Effector memory CD4-positive, alpha-beta T cell (primary cell): ENCODE results near the gene GP1BA.

ENCODE experiments used
- DNase-seq, 3 donors: peaks; one replicate each; pipeline ENCODE4 v3.0.0-alpha.2; 2020
- H3K27ac ChIP-seq: 2 replicates; pipeline ENCODE4 v1.7.0; 2013; ENCODE audit warnings: mild to moderate bottlenecking, low read length, moderate library complexity; ENCODE audit not compliant: insufficient read depth, poor library complexity, severe bottlenecking
- H3K27me3 ChIP-seq: replicated peaks from 2 replicates; pipeline ENCODE4 v1.7.0; 2013; ENCODE audit warnings: mild to moderate bottlenecking, low read length; ENCODE audit not compliant: insufficient read depth, control insufficient read depth, poor library complexity, severe bottlenecking
- H3K36me3 ChIP-seq: 2 replicates; pipeline ENCODE4 v1.7.0; 2013; ENCODE audit warnings: mild to moderate bottlenecking, low read length, moderate library complexity; ENCODE audit not compliant: control insufficient read depth, insufficient read depth
- H3K4me1 ChIP-seq: 2 replicates; pipeline ENCODE4 v1.7.0; 2013; ENCODE audit warnings: low read length, mild to moderate bottlenecking; ENCODE audit not compliant: control insufficient read depth, insufficient read depth, poor library complexity, severe bottlenecking
- H3K4me3 ChIP-seq: 2 replicates; pipeline ENCODE4 v1.7.0; 2013; ENCODE audit warnings: low read length, low read depth, mild to moderate bottlenecking; ENCODE audit not compliant: insufficient read depth, poor library complexity, severe bottlenecking
- H3K9me3 ChIP-seq: 2 replicates; pipeline ENCODE4 v1.7.0; 2013; ENCODE audit warnings: mild to moderate bottlenecking, low read length, moderate library complexity; ENCODE audit not compliant: control insufficient read depth

GP1BA gene

DNA sequence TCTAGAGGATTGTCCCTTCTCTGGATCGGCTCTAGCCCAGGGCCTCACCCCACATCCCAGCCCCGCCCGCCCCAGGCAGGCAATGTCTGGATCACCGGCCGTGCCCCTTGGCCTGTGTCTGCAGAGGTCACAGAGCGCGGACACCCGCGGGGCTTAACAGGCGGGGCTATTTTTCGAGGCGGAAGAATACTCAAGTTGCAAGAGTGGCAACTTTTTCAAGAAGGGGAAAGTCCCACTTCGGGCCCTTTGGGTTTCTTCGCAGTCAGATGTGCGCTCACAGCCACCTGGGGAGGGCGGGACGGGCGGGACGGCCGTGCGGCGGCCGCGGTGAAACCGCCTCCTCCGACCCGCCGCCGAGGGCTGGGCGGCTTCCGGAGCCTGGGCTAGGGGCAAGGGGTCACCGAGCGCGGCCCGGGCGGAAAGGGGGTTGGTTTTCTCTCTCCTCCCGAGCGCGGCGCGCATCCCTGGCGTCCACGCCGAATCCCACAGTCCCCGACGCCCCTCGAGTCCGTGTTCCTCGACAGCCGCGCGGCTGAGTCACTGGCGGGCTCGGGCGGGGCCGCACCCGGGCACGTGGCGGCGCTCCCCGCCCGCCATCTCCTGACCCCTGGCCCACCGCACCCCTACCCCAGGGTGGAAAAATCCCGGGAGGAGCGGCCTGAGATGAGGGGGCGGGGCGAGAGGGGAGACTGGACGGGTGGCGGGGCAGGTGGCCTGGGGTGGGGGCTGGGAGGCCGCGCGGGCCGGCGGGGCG lies 17.4 kb downstream of the GP1BA start:
- peak; percentile 65 to 72 (median 72) for DNase-seq
- no peaks in the 10 kb centered on the region for H3K27me3 ChIP-seq
- peaks cover 43% of the 10 kb centered on the region for H3K4me1 ChIP-seq
- peak overlapping the region; percentile 94 for H3K27ac ChIP-seq
- peaks cover 18% of the 10 kb centered on the region for H3K36me3 ChIP-seq
- H3K9me3 ChIP-seq = no peaks in the 10 kb centered on the region
- H3K4me3 ChIP-seq = peak overlapping the region; percentile 99

DNA sequence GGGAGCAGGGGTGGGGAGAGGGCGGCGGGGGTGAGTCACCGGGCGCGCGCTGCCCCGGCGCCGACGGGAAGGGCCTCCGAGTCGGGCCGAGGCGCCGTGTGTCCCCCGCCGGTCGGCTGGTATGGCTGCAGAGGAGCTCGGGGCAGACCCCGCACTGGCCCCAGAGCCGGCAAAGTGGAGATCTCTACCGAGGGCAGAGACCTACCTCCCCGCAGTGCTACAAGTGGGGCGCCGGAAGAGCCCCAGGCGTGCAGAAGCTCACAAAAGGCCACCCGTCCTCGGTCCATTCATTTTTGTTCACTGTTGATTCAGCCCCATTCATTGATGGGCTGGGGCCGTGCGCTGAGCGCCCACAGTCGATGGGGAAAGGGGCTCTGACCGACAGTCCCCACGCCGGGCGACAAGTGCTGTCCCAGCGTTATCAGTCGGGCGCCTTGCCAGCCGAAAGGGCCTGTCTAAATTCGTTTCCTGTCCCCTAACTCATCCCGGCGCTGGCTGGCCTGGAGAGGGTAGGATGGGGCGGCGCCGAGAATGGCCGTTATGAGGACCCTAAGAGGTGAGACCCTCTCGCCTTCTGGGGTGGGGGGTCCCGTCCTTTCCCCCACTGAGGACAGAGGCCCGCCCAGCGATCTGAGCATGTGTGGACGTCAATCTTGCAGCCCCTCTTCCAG lies 18.1 kb downstream of the GP1BA start:
- no peak for DNase-seq
- H3K9me3 ChIP-seq = no peaks in the 10 kb centered on the region
- H3K4me1 ChIP-seq = peaks cover 35% of the 10 kb centered on the region
- H3K36me3 ChIP-seq = peaks cover 12% of the 10 kb centered on the region
- H3K27me3 ChIP-seq = no peaks in the 10 kb centered on the region
- peak overlapping the region; percentile 94 for H3K27ac ChIP-seq
- peak overlapping the region; percentile 11 for H3K4me3 ChIP-seq

DNA sequence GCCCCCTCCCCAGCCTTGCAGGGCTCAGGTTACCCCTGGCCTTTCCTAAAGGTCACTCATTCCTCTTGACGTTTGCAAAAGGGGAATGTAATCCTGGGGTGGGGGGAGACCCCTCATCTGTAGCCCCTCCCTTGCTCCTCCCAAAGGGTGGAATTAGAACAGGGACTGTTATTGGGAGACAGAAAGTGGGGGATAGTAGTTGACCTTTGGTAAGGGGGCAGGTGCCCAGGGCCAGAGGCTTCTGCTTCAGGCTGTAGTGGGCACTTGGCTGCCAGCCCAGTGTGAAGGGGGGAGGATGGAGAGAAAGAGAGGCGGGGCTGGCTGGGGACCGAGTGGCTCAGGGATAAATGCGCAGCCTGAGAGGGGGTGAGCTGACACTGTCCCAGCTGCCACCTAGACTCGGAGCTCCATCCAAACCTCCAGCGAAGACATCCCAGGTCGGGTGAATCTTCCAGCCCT lies 18.7 kb downstream of the GP1BA start, which contains the start of gene ENO3:
Gene ENO3 (plus strand): TSS at position 374 of the 459 bp plus-strand sequence. CDS start 711 bp downstream, outside the sequence.
- DNase-seq = no peak
- Histone ChIP-seq H3K27me3 (no peaks in the 10 kb centered on the region), H3K4me1 (peaks cover 30% of the 10 kb centered on the region), H3K36me3 (peaks cover 8% of the 10 kb centered on the region), H3K9me3 (no peaks in the 10 kb centered on the region), H3K27ac (peak within 1 kb of the TSS; percentile 94), H3K4me3 (peak within 1 kb of the TSS; percentile 11)

DNA sequence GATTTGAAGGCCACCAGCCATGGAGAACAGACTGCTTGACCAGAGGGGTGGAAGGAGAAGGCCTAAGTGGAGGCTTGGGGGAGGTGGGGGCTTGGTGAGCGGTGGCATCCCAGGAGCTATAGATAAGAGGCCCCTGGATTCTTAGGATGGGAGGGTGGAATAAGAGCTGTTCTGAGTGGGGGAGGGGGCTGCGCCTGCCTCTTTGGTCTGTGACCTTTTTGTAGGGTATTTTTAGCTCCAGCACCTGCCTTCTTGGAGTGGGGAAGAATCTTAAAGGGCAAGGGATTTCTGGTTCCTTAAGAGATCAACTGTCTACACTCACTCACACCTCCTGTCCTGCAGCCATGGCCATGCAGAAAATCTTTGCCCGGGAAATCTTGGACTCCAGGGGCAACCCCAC lies 19.4 kb downstream of the GP1BA start:
- H3K4me1 ChIP-seq = peaks cover 23% of the 10 kb centered on the region
- H3K27me3 ChIP-seq = no peaks in the 10 kb centered on the region
- no peaks in the 10 kb centered on the region for H3K9me3 ChIP-seq
- no peak overlapping the region for H3K4me3 ChIP-seq
- H3K36me3 ChIP-seq = peaks cover 3% of the 10 kb centered on the region
- H3K27ac ChIP-seq = no peak overlapping the region
- DNase-seq = no peak

DNA sequence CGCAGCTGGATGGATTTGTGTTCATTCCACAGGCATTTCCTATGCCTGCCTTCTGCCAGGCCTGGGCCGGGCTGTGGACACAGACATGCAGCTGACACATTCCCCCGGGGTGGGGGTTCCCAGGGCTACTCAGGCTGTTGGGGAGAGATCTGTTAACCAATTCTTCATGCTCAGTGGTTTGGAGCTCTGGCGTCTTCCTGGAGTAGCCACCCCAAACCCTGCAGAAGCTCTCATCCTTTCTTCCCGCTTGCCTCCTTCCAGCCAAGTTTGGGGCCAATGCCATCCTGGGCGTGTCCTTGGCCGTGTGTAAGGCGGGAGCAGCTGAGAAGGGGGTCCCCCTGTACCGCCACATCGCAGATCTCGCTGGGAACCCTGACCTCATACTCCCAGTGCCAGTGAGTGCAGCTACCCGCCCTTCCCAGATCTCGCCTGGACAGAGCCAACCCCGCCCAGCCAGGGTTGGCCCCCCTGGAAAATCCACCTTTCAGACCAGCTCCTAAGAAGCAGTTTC lies 21.4 kb downstream of the GP1BA start:
- no peak for DNase-seq
- H3K4me3 ChIP-seq = no peak overlapping the region

DNA sequence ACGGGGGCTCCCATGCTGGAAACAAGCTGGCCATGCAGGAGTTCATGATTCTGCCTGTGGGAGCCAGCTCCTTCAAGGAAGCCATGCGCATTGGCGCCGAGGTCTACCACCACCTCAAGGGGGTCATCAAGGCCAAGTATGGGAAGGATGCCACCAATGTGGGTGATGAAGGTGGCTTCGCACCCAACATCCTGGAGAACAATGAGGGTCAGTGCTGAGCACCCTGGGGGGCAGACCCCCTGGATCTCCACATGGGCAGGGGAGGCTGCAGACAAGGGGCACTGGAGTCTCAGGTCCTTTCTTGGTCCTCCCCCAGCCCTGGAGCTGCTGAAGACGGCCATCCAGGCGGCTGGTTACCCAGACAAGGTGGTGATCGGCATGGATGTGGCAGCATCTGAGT lies 23.0 kb downstream of the GP1BA start:
- DNase-seq = no peak
- no peaks in the 10 kb centered on the region for H3K9me3 ChIP-seq
- H3K4me1 ChIP-seq = peaks cover 7% of the 10 kb centered on the region
- H3K27me3 ChIP-seq = no peaks in the 10 kb centered on the region
- H3K27ac ChIP-seq = no peak overlapping the region
- no peak overlapping the region for H3K4me3 ChIP-seq
- peaks cover 9% of the 10 kb centered on the region for H3K36me3 ChIP-seq

More for the DNA sequence above, 21.4 kb downstream of the GP1BA start:
- no peaks in the 10 kb centered on the region for H3K27me3 ChIP-seq
- H3K9me3 ChIP-seq = no peaks in the 10 kb centered on the region
- H3K4me1 ChIP-seq = peaks cover 17% of the 10 kb centered on the region
- H3K36me3 ChIP-seq = no peaks in the 10 kb centered on the region
- H3K27ac ChIP-seq = no peak overlapping the region

DNA sequence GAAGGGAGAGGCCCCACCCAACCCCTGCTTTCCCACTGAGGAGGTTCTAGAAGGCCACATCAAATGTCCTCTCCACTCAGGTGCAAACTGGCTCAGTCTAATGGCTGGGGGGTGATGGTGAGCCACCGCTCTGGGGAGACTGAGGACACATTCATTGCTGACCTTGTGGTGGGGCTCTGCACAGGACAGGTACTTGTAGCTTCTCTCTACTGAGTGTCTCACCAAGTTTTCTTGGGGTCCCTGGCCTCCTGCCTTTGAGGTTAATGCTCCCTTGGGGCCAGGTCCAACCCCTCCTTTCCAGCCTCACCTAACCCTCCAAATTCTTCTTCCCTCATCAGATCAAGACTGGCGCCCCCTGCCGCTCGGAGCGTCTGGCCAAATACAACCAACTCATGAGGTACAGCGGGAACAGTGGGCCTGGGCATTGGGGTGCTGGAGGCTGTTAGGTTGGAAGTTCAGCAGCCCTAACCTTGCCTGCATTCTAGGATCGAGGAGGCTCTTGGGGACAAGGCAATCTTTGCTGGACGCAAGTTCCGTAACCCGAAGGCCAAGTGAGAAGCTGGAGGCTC lies 24.5 kb downstream of the GP1BA start:
- Histone ChIP-seq H3K4me3 (no peak overlapping the region), H3K9me3 (no peaks in the 10 kb centered on the region), H3K36me3 (peaks cover 18% of the 10 kb centered on the region), H3K27ac (no peak overlapping the region), H3K27me3 (no peaks in the 10 kb centered on the region), H3K4me1 (no peaks in the 10 kb centered on the region)
- no peak for DNase-seq

DNA sequence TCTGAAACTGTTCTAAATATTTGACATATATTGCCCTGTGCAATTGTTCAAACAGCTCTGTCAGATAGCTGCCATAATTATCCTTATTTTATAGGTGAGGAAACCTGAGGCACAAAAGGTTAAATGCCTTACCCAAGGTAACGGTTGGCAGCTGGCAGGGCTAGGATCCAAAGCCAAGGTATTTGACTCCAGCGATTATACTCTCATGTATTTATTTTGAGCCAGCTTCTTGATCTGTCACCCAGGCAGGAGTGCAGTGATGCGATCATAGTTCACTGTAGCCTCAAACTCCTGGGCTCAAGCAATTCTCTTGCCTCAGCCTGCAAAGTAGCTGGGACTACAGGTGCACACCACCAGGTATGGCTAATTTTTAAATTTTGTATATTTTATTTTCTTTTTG lies 26.0 kb downstream of the GP1BA start:
- Histone ChIP-seq H3K27ac (no peak overlapping the region), H3K4me1 (no peaks in the 10 kb centered on the region), H3K4me3 (no peak overlapping the region), H3K9me3 (no peaks in the 10 kb centered on the region), H3K27me3 (no peaks in the 10 kb centered on the region), H3K36me3 (peaks cover 18% of the 10 kb centered on the region)
- no peak for DNase-seq

DNA sequence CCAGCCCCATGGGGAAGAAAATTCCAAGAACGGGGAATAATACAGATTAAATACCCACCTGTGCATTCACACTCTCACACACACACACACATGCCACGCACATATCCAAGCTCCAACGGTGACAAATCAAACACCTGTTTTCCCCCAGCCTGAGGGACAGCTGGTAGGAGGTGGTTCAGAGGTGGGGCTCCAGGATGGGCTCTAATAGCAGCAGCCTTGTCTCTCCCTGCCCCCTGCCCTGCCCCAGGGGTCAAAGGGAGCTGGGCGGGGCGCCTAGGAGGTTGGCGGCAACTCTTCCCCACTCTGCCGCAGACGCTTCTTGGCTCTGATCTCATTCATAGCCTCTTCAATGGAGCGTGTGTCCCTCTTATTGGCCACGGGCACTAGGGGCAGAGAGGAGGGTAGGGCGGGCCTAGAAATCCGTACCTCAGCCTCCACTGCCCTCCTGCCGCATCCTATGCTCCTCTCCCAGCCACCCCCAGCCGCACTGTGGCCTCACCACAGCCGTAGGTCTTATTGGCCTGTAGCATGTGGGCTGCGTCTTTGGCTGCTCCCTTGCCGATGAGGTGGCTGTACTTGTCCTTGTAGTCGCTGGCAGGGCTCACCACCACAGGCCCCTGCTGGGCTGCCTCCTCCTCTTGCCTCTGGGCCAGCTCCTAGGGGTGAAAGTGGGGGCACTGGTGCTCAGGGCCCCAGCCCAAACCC lies 27.3 kb downstream of the GP1BA start:
- no peaks in the 10 kb centered on the region for H3K4me1 ChIP-seq
- H3K4me3 ChIP-seq = no peak overlapping the region
- no peaks in the 10 kb centered on the region for H3K27me3 ChIP-seq
- H3K9me3 ChIP-seq = no peaks in the 10 kb centered on the region
- H3K27ac ChIP-seq = no peak overlapping the region
- H3K36me3 ChIP-seq = peaks cover 18% of the 10 kb centered on the region
- no peak for DNase-seq
